B cell (primary cell): ENCODE data around the gene HPCA. TPM values are rescaled to one million over a fixed set of nuclear protein-coding genes. Genes with fewer than 3 reads are reported as not detected.

Experiments used
- ATAC-seq: fragments of 200-7000 bp; cut with Tn5 transposase; one replicate; pipeline ENCODE4 v1.10.0; 2021; ENCODE audit warnings: low read depth, mild to moderate bottlenecking, moderate number of reproducible peaks, moderate library complexity
- CTCF ChIA-PET: fragments of 350-600 bp; sonication (Branson Sonifier 250); formaldehyde crosslinking; loops from one replicate; lab custom pipeline; 2021; ENCODE audit warnings: antibody characterized with exemption, inconsistent platforms; lab: Charles Lee
- POLR2A ChIA-PET: fragments of 350-600 bp; sonication (Branson Sonifier 250); formaldehyde crosslinking; loops from one replicate; lab custom pipeline; 2021; ENCODE audit warnings: antibody characterized with exemption; lab: Charles Lee
- DNase-seq: peaks from one replicate; pipeline ENCODE4 v3.0.0; 2013
- H2AFZ ChIP-seq: 2 replicates; pipeline ENCODE4 v1.6.1; 2012; ENCODE audit warnings: mild to moderate bottlenecking, low read depth, low read length; ENCODE audit not compliant: insufficient read depth, poor library complexity, severe bottlenecking
- H3K27ac ChIP-seq, 2 donors: 1 replicate in 1 of 2; 2 replicates in 1 of 2; pipeline ENCODE4 v1.5.1; 2012 to 2013; ENCODE audit warnings: low read length in 2 of 2, mild to moderate bottlenecking in 2 of 2, moderate library complexity in 1 of 2
- H3K27me3 ChIP-seq, 4 experiments: fragments of 200-600 bp in 1 of 4; sonication (generic) in 1 of 4; replicated peaks in 1 of 4; 1 replicate in 2 of 4; 2 replicates in 2 of 4; pipeline versions ENCODE4 v1.6.1 to v1.7.0; 2013 to 2016; ENCODE audit warnings: low read length in 3 of 4, mild to moderate bottlenecking in 2 of 4, mixed read lengths in 1 of 4, moderate library complexity in 1 of 4; ENCODE audit not compliant: insufficient read depth in 4 of 4, control insufficient read depth in 3 of 4; ENCODE audit errors: control extremely low read depth in 1 of 4
- H3K36me3 ChIP-seq, 2 experiments: replicated peaks in 1 of 2; 1 replicate in 1 of 2; 2 replicates in 1 of 2; pipeline versions ENCODE4 v1.6.1 to v1.7.1; 2013; ENCODE audit warnings: low read length in 1 of 2; ENCODE audit not compliant: insufficient read depth in 2 of 2, control insufficient read depth in 1 of 2; ENCODE audit errors: control extremely low read depth in 1 of 2, extremely low read depth in 1 of 2
- H3K4me1 ChIP-seq, 2 donors: fragments of 200-600 bp in 1 of 2; sonication (generic) in 1 of 2; 1 replicate in 1 of 2; 2 replicates in 1 of 2; pipeline versions ENCODE4 v1.5.1 to v1.6.1; 2013 to 2017; ENCODE audit warnings: low read length in 2 of 2; ENCODE audit not compliant: control insufficient read depth in 2 of 2, insufficient read depth in 2 of 2
- H3K4me2 ChIP-seq: replicated peaks from 2 replicates; pipeline ENCODE3; 2012; ENCODE audit warnings: mild to moderate bottlenecking, low read depth, low read length; ENCODE audit not compliant: poor library complexity, severe bottlenecking
- H3K4me3 ChIP-seq, 5 experiments: fragments of 200-600 bp in 1 of 5; sonication (generic) in 1 of 5; 1 replicate in 3 of 5; 2 replicates in 2 of 5; pipeline versions ENCODE4 v1.5.1 to v1.7.0; 2011 to 2016; ENCODE audit warnings: low read length in 4 of 5, mild to moderate bottlenecking in 4 of 5, low read depth in 2 of 5, control low read depth in 1 of 5, moderate library complexity in 1 of 5; ENCODE audit not compliant: insufficient read depth in 1 of 5; ENCODE audit errors: control extremely low read depth in 1 of 5, extremely low read depth in 1 of 5
- H3K79me2 ChIP-seq: fragments of 200-600 bp; sonication (generic); one replicate; pipeline ENCODE4 v1.6.0; 2016; ENCODE audit warnings: low read length; ENCODE audit not compliant: control insufficient read depth, insufficient read depth
- H3K9ac ChIP-seq: fragments of 200-600 bp; sonication (generic); 2 replicates; pipeline ENCODE4 v1.6.1; 2017; ENCODE audit warnings: mild to moderate bottlenecking, low read length, moderate library complexity
- H3K9me3 ChIP-seq, 3 donors: one replicate each; pipeline versions ENCODE4 v1.6.1 to v1.7.1; 2013; ENCODE audit warnings: low read length in 2 of 3; ENCODE audit not compliant: control insufficient read depth in 2 of 3, insufficient read depth in 1 of 3; ENCODE audit errors: control extremely low read depth in 1 of 3
- H4K20me1 ChIP-seq: 2 replicates; pipeline ENCODE4 v1.6.0; 2012; ENCODE audit warnings: mild to moderate bottlenecking, low read length; ENCODE audit not compliant: insufficient read depth, control insufficient read depth, poor library complexity, severe bottlenecking
- H3K27ac Mint-ChIP-seq: one replicate; pipeline ENCODE4 v1.8.0; 2021; ENCODE audit warnings: mixed read lengths
- H3K27me3 Mint-ChIP-seq: one replicate; pipeline ENCODE4 v1.8.0; 2021; ENCODE audit warnings: mixed read lengths
- H3K4me1 Mint-ChIP-seq: one replicate; pipeline ENCODE4 v1.8.0; 2021; ENCODE audit warnings: mixed read lengths
- H3K4me3 Mint-ChIP-seq: one replicate; pipeline ENCODE4 v1.8.0; 2021; ENCODE audit warnings: mixed read lengths
- H3K9me3 Mint-ChIP-seq: one replicate; pipeline ENCODE4 v1.8.0; 2022; ENCODE audit warnings: mixed read lengths; ENCODE audit not compliant: insufficient read depth
- EZH2 ChIP-seq: IDR thresholded peaks from 2 replicates; pipeline ENCODE4 v1.6.1; 2012; ENCODE audit warnings: borderline replicate concordance, low read depth, mild to moderate bottlenecking, moderate library complexity, low read length; ENCODE audit not compliant: insufficient read depth, poor library complexity, severe bottlenecking
- WGBS: methylation state at CpG from one replicate; pipeline ENCODE4 v1.1.5; 2013; ENCODE audit warnings: missing lambda C conversion rate; ENCODE audit not compliant: insufficient coverage; 5-methylcytosine and 5-hydroxymethylcytosine counted together
- intact Hi-C: fragments of 100-400 bp; cut with micrococcal nuclease; formaldehyde crosslinking; loops from one replicate; pipeline ENCODE4 v1.10.0; 2022
- polyA plus RNA-seq: library from polyadenylated mRNA; depleted of rRNA; stranded (reverse); fragments of >200 nt; gene quantifications from 2 replicates; pipeline ENCODE4 v1.2.3, GENCODE V29; 2012
- total RNA-seq, 2 donors: library from RNA; stranded (reverse); fragments of 120-200 nt in 1 of 2; gene quantifications; 1 replicate in 1 of 2; 2 replicates in 1 of 2; pipeline versions ENCODE4 v1.2.3 to v1.2.4, GENCODE V29; 2013 to 2022
- TF ChIP-seq, protein P1 (sequence below): fragments of 200-600 bp; IDR thresholded peaks from one replicate; pipeline ENCODE4 v1.8.0; 2022; ENCODE audit warnings: antibody characterized with exemption, mild to moderate bottlenecking

HPCA gene
- total and polyA plus RNA-seq, 2 donors (not counting 1 experiment from before 2014, with no cell fraction given): 0.06 TPM; not detected in 1

DNA sequence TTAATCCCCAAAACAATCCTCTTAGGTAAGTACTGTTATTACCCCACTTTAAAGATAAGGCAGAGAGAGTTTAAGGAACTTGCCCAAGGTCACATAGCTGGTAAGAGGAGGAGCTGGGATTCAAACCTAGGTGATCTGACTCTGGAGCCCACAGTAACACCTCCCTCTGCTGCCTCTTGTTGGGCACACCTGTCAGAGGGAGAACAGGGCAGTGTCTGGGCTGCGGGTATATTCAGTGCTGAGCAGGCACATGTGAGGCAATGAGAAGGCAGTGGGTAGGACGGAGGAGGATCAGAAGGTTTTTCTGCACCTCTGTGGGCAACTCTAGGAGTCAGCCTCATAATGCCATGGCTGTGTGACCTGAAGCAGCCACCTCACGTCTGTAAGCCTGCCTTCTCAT is 1.8 kb downstream of the HPCA start:
- ATAC-seq (no peak), DNase-seq (no peak)
- intact Hi-C loops: no loop called here
- H3K4me1 Mint-ChIP-seq: peaks cover 20% of the 10 kb centered on the region
- no peak overlapping the region for H3K9ac ChIP-seq
- H3K27ac ChIP-seq: no peak overlapping the region
- H3K27me3 Mint-ChIP-seq: peaks cover 77% of the 10 kb centered on the region
- no peak overlapping the region for H3K4me3 Mint-ChIP-seq
- peaks cover 0 to 80% (median 41%) of the 10 kb centered on the region in 4 experiments for H3K27me3 ChIP-seq
- peaks cover 0 to 17% (median 0%) of the 10 kb centered on the region in 3 donors for H3K9me3 ChIP-seq
- TF ChIP-seq, protein P1, sequence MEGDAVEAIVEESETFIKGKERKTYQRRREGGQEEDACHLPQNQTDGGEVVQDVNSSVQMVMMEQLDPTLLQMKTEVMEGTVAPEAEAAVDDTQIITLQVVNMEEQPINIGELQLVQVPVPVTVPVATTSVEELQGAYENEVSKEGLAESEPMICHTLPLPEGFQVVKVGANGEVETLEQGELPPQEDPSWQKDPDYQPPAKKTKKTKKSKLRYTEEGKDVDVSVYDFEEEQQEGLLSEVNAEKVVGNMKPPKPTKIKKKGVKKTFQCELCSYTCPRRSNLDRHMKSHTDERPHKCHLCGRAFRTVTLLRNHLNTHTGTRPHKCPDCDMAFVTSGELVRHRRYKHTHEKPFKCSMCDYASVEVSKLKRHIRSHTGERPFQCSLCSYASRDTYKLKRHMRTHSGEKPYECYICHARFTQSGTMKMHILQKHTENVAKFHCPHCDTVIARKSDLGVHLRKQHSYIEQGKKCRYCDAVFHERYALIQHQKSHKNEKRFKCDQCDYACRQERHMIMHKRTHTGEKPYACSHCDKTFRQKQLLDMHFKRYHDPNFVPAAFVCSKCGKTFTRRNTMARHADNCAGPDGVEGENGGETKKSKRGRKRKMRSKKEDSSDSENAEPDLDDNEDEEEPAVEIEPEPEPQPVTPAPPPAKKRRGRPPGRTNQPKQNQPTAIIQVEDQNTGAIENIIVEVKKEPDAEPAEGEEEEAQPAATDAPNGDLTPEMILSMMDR: no peak
- no peak for TF ChIP-seq EZH2
- H3K9me3 Mint-ChIP-seq: no peaks in the 10 kb centered on the region
- ChIA-PET POLR2A (no interaction called here), CTCF (interaction anchor here (2.5 kb wide), 1 partner anchor 12 kb away, joined by 8 read pairs; no protein-coding TSS in a partner anchor)
- no peak overlapping the region for H3K27ac Mint-ChIP-seq
- H3K79me2 ChIP-seq: no peaks in the 10 kb centered on the region
- no peak overlapping the region for H3K4me3 ChIP-seq
- no peaks in the 10 kb centered on the region for H3K36me3 ChIP-seq
- H3K4me1 ChIP-seq: peaks cover 15 to 18% of the 10 kb centered on the region in 2 donors
- no peak overlapping the region for H3K4me2 ChIP-seq
- 71% methylated on average over 2 of the region's 3 CpGs for WGBS
- no peak overlapping the region for H2AFZ ChIP-seq
- no peaks in the 10 kb centered on the region for H4K20me1 ChIP-seq

DNA sequence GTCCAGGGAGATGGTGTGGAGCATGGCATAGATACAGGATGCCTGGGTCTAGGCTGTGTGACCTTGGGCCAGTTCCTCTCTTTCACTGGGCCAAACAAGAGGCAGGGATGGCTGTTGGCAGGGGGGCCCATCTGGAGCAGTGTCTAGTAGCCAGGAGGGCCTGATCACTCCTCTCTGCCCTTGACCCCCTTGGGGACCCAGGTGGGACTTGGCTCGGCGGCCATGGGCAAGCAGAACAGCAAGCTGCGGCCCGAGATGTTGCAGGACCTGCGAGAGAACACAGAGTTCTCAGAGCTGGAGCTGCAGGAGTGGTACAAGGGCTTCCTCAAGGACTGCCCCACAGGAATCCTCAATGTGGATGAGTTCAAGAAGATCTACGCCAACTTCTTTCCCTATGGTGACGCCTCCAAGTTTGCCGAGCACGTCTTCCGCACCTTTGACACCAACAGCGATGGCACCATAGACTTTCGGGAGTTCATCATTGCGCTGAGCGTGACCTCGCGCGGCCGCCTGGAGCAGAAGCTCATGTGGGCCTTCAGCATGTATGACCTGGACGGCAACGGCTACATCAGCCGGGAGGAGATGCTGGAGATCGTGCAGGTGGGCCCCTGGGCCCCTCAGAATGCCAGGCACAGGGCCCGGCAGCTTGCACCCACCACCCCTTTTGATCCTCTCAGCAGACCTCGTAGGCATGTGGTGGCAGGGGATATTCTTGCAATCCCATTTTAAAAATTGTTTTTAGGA is 2.6 kb downstream of the HPCA start:
- no peaks in the 10 kb centered on the region for H4K20me1 ChIP-seq
- Mint-ChIP-seq H3K9me3 (no peaks in the 10 kb centered on the region), H3K27ac (no peak overlapping the region), H3K27me3 (peaks cover 77% of the 10 kb centered on the region), H3K4me3 (no peak overlapping the region), H3K4me1 (peaks cover 26% of the 10 kb centered on the region)
- no peak overlapping the region for H2AFZ ChIP-seq
- H3K4me3 ChIP-seq: no peak overlapping the region
- peaks cover 0 to 17% (median 0%) of the 10 kb centered on the region in 3 donors for H3K9me3 ChIP-seq
- no peak for TF ChIP-seq EZH2
- no peaks in the 10 kb centered on the region for H3K36me3 ChIP-seq
- no peak overlapping the region for H3K9ac ChIP-seq
- no peak overlapping the region for H3K27ac ChIP-seq
- H3K79me2 ChIP-seq: no peaks in the 10 kb centered on the region
- ChIA-PET CTCF (no interaction called here), POLR2A (no interaction called here)
- no peak overlapping the region for H3K4me2 ChIP-seq
- peaks cover 22 to 26% of the 10 kb centered on the region in 2 donors for H3K4me1 ChIP-seq
- DNase-seq (no peak), ATAC-seq (no peak)
- WGBS: 95% methylated on average over 21 of the region's 24 CpGs
- H3K27me3 ChIP-seq: peaks cover 0 to 87% (median 45%) of the 10 kb centered on the region in 4 experiments
- intact Hi-C loops: no loop called here
